ENCODE results near the gene RNU6-8.

Gene RNU6-8

DNA sequence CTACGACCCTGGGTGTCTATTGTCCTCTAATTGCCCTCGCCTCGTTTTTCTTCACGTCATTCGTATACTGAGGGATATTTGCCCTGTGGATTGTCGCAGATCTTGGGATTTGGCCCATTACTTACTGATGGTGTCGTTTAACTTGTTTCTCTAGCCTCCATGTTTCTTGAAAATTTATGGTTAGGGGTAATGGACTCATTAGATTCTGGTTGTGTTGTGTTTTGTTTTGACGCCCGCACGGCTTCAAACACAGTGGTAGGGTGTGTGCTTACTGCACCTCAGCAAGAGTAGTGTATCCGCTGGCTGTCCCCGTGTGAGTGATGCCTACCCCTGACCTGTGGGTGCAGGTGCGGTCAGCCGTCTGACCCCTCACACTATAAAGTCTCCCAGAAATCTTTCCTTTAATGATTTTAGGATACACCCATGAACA is 874 bp upstream of the RNU6-8 start:
- FAIRE-seq = no peak

DNA sequence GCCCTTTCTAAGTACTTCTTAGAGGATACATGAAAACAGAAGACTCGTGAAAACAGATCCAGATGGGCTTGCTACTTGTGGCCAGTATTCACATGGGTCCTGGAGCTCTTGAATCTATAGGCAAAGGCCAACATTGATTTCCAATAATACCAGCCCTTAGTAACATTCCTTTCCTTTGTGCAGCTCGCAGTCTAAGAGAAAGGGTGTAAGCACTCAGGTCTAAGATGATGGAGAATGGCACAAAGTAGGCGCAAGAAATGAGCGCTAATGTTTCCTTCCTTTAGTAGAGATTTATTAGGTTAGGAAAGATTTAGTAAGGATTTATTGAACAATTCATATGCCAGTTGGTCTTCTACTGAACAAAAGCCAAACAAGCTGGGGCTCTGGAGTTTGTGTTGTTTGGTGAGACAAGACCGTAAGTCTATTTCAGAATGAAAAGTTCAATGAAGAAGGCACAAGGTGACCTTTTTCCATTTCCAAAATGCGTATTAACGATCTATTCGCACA is 525 bp downstream of the RNU6-8 start:
- FAIRE-seq = no peak

GRCh38 chr14:32201816-32202490 is 1.1 kb downstream of the RNU6-8 start, which contains the start of gene RNU6-7:
TSS of gene RNU6-7 (plus strand) at chr14:32202045.
- FAIRE-seq = no peak

GRCh38 chr14:32201193-32201815 is 1.8 kb downstream of the RNU6-8 start:
- no peak for FAIRE-seq

GRCh38 chr14:32200368-32201192 is 2.5 kb downstream of the RNU6-8 start:
- no peak for FAIRE-seq

GRCh38 chr14:32197919-32198318 is 5.2 kb downstream of the RNU6-8 start:
- no peak for FAIRE-seq

DNA sequence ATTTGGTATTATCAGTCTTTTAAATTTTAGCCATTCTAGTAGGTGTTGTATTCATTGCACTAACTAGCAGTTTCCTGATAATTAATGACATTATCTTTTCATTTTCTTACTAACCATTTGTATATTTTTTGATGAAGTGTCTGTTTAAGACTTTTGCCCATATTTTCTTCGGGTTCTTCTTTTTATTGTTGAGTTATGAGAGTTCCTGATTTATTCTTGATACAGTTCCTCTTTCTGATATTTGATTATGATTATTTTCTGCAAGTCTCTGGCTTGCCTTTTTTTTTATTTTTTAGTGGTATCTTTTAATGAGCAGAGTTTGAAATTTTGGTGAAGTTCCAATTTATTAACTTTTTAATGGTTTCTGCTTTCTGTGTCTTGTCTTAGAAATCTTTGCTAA is 7.4 kb downstream of the RNU6-8 start:
- no peak for FAIRE-seq

GRCh38 chr14:32193532-32193931 is 9.5 kb downstream of the RNU6-8 start:
- no peak for FAIRE-seq

DNA sequence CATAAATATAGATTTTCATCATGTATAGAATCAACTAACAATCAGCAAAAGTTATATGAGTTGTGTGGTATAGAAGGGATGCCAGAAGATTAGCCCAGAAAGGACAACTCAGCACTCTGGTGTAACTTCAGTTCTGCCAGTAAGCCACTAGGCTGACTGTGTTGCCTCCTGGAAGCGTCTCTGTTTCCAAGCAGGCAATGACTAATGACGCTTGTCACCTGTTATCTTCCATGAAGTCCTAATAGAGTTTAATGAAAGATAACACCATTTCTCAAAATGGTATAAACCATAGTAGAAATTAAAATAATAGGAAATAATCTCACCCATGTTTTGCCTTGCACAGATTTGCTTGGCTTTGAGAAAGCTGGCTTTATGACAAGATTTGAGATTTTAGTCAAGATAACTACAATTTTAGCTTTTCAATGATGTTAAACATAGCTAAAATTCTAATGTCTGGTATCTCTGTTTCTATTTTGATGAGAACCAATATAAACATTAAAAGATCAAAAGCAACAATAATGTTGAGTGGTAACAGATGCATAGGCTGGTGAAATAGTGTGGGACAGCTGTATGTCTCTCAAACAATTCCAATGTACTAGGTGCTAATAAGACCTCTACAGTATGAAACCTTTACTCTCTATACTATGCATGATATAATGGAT is 10.2 kb downstream of the RNU6-8 start:
- FAIRE-seq = no peak

DNA sequence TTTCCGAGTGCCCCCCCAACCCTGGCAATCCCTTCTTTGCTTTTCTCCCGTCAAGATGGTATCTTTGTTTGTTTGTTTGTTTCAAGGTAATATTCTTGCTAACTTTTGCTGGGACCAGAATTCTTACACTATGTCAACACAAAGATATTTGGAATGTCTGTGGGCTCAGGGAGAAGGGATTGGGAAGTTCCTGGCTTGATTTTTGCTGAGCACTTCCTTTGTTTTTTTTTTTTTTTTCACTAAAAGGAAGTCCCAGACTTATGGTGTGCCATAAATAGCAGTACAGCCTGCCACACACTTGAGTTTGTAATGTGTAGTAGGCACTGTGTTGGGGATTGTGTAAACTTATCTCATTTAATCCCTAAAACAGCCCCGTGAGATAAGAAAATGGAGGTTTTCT is 12.4 kb downstream of the RNU6-8 start:
- no peak for FAIRE-seq

DNA sequence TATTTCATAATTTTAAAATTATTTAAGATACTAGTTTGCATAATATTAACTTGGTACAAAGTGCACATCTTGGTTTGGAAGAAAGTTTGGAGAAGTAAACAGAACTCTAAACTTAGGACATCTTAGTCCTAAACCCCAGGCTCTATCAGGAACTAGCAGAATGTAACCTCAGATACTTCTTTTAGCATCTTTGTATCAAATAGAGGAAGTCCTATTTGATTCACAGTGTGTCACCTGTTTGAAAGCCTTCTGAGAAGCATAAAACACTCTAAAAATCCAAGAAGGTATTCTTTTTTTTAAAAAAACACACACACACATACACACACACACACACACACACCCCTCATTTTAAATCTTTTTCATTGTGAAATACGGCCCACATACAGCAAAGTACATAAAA is 13.3 kb downstream of the RNU6-8 start:
- FAIRE-seq = no peak

- FAIRE-seq = no peak
Observed at GRCh38 chr14:32186248-32186647, 16.8 kb downstream of the RNU6-8 start.

GRCh38 chr14:32185097-32185496 is 18.0 kb downstream of the RNU6-8 start:
- no peak for FAIRE-seq

DNA sequence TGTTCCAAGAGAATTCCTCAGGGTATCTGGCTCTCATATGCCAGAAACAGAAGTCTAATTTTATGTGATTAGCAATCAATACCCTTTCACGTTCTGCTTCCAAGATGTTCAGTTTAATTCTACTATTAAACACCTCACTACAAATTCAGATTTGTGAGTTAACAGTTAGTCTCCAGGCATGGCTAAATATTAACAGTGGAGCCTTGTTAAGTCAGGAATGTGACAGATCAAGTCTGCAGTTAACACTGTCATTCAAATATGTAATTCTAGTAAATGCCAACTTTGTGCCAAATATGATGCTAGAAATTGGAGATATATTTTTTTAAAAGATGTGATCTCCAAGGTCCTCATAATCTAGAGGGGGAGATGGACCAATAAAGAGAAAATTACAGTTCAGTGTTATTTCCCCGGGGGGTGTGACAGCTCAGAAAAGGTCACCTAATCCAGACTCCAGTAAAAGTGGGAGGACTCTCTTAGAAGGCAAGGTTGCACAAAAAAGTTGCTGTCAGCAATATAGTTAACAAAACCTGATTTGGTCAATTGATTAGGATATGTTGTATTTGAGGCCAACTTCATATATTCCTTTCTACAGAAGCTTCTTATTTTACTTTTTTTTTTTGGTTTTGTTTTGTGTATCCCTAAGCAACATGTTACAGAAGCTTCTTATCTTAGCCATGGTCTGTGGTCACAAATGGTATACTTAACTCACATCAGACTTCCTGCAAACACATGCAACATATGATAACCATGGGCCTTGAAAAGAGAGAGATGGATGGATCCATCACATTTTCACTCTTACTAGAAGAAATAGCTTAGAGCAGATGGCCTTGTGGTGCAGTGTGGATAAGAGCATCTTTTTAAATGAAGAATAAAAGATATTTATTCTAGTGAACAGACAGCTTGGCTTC is 19.7 kb downstream of the RNU6-8 start:
- FAIRE-seq = no peak

- FAIRE-seq = no peak
Observed at GRCh38 chr14:32171469-32171868, 31.6 kb downstream of the RNU6-8 start.

DNA sequence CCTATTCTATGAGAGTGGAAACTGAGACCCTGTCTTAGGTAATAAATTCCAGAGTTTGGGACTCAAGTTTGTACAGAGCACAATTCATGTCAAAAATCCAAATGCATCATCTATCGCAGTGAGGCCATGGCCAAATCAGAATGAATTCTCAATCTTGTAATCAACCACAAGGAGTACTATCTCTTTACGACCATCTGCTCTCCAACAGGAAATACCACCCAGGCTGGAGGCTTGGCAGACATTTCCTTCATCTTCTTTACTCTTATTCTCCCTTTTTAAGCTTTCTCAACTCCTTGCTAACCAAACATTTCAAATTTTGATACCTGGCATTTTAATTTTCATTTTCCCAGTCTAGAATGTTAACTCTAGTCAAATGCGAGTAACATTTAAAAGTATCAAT is 33.9 kb downstream of the RNU6-8 start:
- no peak for FAIRE-seq

DNA sequence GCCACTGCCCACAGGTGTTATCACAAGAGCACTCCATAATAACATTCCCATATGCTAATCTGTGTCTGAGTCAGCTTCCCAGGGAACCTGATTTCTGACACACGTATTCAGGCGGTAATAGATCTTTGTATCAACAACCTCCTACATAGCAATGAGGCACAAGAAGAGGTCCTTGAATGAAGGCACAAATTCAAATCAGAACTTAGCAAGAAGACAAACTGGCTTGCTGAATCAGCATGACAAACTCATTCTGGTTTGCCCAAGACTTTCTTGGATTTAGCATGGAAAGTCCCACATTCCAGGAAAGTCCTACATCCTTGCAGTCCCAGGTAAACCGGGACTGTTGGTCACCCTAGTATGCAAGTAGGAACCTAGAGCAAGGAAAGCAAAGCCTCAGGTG is 35.2 kb downstream of the RNU6-8 start:
- no peak for FAIRE-seq

DNA sequence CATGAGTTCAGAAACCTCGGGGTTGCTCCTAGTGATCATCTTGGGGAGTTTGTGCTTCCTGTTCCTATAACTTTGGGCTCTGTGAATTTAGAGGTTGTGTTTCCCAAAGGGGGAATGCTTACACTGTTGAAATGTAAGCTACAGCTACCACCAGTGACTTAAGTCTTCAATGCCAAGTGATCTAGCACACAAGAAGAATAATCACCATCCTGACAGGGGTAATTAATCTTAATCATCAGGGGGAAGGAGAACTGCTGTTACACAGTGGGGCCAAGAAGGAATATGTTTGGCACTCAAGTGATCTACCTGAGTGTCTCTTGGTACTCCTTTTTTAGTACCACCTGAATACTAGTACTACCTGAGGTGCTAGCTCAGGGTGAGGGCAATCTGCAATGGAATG is 36.1 kb downstream of the RNU6-8 start:
- FAIRE-seq = no peak

DNA sequence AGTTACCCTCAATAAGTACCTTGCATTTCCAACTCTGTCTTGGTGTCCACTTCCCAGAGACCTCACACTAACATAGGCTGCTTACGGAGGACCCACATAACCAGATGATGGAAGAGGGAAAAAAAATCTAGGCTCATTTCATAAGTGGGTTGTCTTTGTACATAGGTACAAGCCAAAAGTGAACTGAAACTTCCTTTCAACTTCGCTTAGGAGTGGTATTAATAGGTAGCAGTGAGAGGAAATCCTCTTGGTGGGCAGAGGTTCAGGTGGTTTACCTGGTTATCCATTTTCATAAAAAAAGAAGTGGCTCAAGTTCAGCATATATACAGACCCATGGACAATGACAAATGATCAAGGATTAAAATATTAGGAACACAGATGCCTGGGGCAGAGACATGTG is 37.0 kb downstream of the RNU6-8 start:
- FAIRE-seq = no peak

Measured in A204.1 (cell line).